ENCODE results near the gene ARID1B. TPM values are rescaled to one million over a fixed set of nuclear protein-coding genes. Genes with fewer than 3 reads are reported as not detected.

Gene ARID1B
- total RNA-seq, 1 donor from 2014 or later: 155 TPM

DNA sequence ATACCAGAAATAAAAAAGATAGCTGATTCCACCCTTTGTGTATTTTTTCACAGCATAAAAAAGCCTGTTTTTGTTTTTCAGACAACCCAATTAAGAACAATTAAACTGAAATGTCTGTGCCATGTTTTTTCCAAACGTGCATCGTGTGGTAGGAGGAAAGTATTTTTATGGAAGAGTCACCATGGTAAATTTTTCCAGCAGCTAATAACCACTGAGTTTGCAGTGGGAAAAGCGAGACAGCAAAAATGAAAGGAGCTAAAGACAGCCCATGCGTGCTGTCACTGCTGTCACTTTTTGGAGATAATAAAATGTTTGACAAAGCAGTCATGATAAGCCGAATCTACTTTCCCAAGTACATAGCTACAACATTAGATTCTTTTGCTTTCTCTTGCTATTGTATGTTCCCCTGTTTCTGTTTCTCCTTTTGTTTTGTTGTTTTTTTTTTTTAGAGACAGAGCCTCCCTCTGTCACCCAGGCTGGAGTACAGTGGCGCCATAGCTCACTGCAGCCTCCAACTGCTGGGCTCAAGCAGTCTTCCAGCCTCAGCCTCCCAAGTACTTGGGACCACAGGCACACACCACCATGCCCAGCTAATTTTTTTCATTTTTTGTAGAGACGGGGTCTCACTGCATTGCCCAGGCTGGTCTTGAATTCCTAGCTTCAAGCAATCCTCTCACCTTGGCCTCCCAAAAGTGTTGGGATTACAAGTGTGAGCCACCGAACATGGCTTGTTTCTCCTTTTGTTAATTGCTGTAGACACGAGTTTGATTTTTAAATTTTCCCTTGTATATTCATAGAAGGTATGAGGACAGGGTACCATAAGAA, 284.8 kb downstream of the ARID1B start:
- H3K4me1 Mint-ChIP-seq: peaks cover 37% of the 10 kb centered on the region

DNA sequence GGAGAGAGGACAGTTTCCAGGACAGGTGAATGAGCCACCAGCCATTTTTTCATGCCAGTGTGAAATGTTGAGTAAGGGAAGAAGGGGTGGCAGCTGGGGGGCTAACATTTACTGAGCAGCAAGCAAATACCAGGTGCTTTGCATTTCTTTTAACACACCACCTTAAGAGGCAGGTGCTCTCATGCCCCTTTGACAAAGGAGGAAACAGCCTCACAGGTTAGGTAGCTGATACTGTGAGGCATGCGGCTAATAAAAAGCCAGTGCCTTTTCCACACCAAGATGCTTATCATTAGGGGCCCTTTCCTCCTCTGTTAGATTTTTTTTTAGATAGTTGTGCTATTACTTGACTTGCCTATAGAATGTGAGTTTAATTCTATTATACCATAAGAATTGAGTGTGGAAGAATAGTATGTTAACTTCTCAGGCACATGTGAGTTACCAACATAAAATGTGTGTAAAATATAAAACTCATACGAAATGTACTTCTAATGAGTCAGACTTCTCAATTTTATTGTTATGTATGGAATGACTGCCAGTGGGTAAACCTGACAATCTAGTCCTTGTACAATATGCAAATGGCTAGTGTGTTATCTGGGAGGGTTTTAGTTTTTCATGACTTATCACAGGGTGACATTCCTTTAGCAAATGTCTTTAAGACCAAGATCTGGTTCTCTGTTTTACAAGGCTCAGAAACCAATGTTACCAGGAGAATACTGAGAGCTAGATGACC, 286.2 kb downstream of the ARID1B start:
- Mint-ChIP-seq H3K4me1 (peaks cover 45% of the 10 kb centered on the region), H3K27ac (peak overlapping the region; percentile 90), H3K4me3 (no peak overlapping the region), H3K27me3 (ENCODE audit: low read depth) (no peaks in the 10 kb centered on the region), H3K36me3 (no peaks in the 10 kb centered on the region), H3K9me3 (no peaks in the 10 kb centered on the region)
- DNase-seq (ENCODE audit: low spot score in 2 of 2, unreplicated experiment in 2 of 2): no peak
- no peak for TF ChIP-seq CTCF (IDR thresholded peaks at IDR 0.05; ENCODE audit: unreplicated experiment)

More for the DNA sequence above, 284.8 kb downstream of the ARID1B start:
- no peak overlapping the region for H3K4me3 Mint-ChIP-seq
- no peaks in the 10 kb centered on the region for H3K9me3 Mint-ChIP-seq
- no peak for DNase-seq (ENCODE audit: low spot score in 2 of 2, unreplicated experiment in 2 of 2)
- no peak for TF ChIP-seq CTCF (IDR thresholded peaks at IDR 0.05; ENCODE audit: unreplicated experiment)
- peak overlapping the region; percentile 21 for H3K27ac Mint-ChIP-seq
- no peaks in the 10 kb centered on the region for H3K36me3 Mint-ChIP-seq
- H3K27me3 Mint-ChIP-seq (ENCODE audit: low read depth): no peaks in the 10 kb centered on the region

DNA sequence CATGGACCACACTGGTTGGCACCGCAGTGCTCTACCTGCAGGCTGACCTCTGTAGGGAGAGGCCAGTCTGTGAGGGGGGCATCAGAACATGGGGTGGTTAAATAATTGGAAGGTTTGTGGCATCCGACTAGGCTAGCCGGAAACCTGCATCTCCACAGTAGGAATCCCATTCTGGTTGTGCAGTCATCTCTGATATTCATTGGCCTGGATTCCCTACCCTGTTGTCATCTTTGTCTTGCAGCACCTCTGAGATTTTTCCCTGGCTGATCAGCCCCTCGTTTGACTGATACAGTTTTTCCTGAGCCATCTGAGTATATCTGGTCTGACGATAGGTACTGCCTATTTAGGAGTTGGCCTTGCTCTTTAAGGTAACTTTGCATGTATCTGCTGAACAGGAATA, 286.7 kb downstream of the ARID1B start:
- H3K27ac Mint-ChIP-seq: peak overlapping the region; percentile 90
- H3K4me1 Mint-ChIP-seq: peaks cover 50% of the 10 kb centered on the region
- TF ChIP-seq CTCF (IDR thresholded peaks at IDR 0.05; ENCODE audit: unreplicated experiment): no peak
- H3K27me3 Mint-ChIP-seq (ENCODE audit: low read depth): no peaks in the 10 kb centered on the region
- DNase-seq (ENCODE audit: low spot score in 2 of 2, unreplicated experiment in 2 of 2): no peak
- no peak overlapping the region for H3K4me3 Mint-ChIP-seq
- no peaks in the 10 kb centered on the region for H3K9me3 Mint-ChIP-seq
- no peaks in the 10 kb centered on the region for H3K36me3 Mint-ChIP-seq

DNA sequence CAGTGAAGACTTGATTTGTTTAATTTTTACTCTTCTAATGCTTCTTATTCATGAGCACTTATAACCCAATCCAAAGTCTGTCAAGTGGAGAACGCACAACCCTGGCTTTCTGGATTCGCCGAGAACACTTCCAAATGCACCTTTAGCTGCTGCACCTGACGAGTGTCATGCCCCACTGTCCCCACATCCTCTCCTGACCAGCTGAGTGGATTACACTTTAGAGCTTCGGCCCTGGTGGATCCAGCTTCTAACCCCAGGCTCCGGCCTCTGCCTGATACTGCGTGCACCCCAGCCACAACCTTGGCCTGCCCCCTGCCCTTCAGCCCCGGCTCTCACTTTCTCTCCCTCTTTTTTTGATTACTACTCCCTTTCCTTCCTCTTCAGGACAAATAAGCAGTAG, 287.3 kb downstream of the ARID1B start:
- H3K4me3 Mint-ChIP-seq: no peak overlapping the region

DNA sequence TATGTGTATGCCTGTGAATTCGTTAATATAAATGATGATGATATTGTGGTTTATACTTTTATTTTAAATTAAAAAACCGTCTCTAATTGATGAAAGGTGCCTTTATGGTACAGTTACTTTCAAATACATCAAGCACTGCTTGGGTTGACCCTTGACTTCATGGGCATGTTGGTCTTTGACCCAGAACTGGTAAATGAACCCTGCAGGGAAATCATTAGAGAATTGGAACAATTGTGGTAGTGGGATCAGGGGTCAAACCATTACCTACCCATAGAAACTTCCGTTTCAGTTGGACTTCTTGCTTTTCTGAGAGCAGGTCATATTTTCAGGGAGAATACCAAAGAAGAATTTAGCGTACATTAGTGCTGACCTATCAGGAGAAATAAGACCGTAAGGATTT, 288.2 kb downstream of the ARID1B start:
- H3K9me3 Mint-ChIP-seq: no peaks in the 10 kb centered on the region
- no peak for TF ChIP-seq CTCF (IDR thresholded peaks at IDR 0.05; ENCODE audit: unreplicated experiment)
- no peak overlapping the region for H3K4me3 Mint-ChIP-seq
- no peak overlapping the region for H3K27ac Mint-ChIP-seq
- H3K36me3 Mint-ChIP-seq: no peaks in the 10 kb centered on the region
- DNase-seq (ENCODE audit: low spot score in 2 of 2, unreplicated experiment in 2 of 2): no peak
- H3K4me1 Mint-ChIP-seq: peaks cover 51% of the 10 kb centered on the region
- H3K27me3 Mint-ChIP-seq (ENCODE audit: low read depth): no peaks in the 10 kb centered on the region

More for the DNA sequence above, 287.3 kb downstream of the ARID1B start:
- Mint-ChIP-seq H3K4me1 (peaks cover 52% of the 10 kb centered on the region), H3K36me3 (no peaks in the 10 kb centered on the region), H3K27ac (peak overlapping the region; percentile 22), H3K27me3 (ENCODE audit: low read depth) (no peaks in the 10 kb centered on the region), H3K9me3 (no peaks in the 10 kb centered on the region)
- no peak for DNase-seq (ENCODE audit: low spot score in 2 of 2, unreplicated experiment in 2 of 2)
- no peak for TF ChIP-seq CTCF (IDR thresholded peaks at IDR 0.05; ENCODE audit: unreplicated experiment)
